Hematopoietic multipotent progenitor cell treated with erythropoietin and hydrocortisone succinate and interleukin-3 and kit ligand, for 4 days (in vitro differentiated cells): ENCODE data around the gene PDE8A.

Experiments
- DNase-seq: peaks from one replicate; pipeline ENCODE4 v3.0.0-alpha.2; 2015

Gene PDE8A

DNA sequence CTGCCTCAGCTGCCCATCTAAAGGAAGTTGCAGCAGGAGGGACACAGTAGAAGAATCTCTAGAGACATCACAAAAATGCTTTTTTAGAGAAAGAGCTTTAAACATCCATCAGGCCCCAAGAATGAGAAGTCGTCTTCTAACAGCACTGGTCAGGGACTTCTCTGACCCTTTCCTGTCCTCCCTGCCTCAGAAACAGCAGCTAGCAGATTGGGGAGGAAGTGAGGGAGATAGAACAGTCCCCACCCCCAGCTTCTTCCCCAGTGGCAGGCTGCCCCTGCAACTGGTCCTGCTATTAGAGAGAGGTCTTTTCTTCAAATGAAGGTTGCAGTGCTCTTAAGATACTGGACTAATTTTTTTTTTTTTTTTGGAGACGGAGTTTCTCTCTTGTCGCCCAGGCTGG lies 55.1 kb downstream of the PDE8A start:
- peak; percentile 25 for DNase-seq

GRCh38 chr15:85037641-85038040 lies 56.0 kb downstream of the PDE8A start:
- DNase-seq, result no peak

DNA sequence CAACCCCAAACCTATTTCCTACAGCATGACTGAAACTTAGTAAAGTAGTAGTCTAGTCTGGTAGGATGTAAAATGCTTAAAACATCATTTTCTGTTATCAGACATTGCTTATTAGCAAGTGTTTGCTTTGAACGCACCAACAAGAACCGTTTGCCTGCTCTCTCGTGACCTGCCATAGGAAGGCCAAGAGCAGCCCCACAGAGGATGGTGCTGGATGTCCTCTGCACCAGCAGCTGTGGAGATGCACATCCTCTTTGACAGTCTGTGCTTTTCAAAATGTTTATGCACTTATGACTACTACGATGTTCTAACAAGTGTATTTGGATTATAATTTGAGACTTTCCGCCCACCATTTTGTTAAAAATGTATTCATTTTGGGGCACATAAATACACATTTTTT lies 59.6 kb downstream of the PDE8A start:
- no peak for DNase-seq

- peak; percentile 73 for DNase-seq
Measured at GRCh38 chr15:85044251-85044853, 62.7 kb downstream of the PDE8A start.

DNA sequence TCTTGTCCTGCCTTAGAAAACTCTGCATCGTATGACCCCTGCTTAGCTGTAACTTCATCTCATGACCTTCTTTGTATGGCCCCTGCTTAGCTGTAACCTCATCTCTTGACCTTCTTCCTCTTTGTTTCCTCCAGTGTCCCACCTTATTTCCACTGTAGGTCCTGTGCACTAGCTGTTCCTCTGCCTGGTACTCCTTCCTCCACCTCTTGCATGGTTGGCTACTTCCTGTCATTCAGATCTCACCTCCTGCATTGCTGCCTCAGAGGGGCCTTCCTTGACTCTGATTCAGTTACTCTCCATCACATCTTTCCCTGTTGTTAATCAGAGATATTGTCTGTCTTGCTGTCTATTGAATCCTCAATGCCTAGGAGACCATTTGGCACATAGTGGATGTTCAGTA lies 63.2 kb downstream of the PDE8A start:
- DNase-seq, result no peak

- no peak for DNase-seq
Measured at GRCh38 chr15:85045615-85046014, 64.0 kb downstream of the PDE8A start.

DNA sequence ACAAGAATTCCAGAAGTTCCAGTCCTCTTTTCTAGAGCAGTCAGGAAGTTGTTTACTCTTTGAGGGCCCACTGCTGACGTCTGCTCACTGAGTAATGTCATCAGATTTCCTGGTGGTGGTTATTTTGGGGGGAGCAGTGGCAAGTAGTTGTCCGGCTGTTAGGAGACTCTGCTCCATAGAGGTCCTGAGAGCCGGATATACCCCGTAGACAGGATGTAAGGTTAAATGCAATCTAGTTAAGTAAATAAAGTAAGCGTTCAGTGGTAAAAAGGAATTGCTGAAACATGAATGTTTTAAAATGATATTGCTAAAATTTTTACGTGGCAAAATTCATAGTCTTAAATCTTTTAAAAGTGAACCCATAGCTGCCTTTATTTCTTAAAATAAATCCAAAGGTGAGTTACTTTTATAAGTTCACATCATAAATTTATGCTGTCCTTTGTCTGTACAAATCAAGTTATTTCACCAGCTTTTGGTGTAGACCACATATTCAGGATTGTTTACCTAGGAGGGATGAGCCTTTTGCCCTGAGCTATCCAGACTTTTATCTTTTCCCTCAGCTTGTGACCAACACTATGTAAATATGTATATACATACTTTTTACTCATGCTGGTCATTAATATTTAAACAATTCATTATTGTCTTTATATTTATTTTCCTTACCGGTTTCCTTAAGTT lies 65.8 kb downstream of the PDE8A start:
- DNase-seq, result peak; percentile 51

DNA sequence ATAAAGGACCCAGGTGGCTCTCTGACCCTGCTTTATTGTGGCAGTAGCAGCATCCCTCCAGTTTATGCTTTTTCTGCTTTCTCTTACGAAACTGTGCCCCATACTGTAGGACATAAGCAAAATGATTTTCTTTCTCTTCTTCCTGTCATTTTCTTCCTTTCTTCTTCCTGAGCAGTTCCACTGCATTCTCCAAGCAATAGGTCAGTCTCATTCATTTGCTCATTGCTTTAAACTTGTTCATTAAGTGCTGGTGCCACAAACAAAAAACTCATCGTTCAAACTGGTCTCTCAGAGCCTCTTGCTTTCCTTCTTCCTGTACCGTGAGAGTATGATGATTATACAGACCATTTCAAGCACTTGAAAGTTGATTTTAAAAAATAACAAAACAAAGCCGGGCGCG lies 66.8 kb downstream of the PDE8A start:
- DNase-seq, result no peak

- DNase-seq, result no peak
Measured at GRCh38 chr15:85049805-85050204, 68.1 kb downstream of the PDE8A start.

GRCh38 chr15:85059734-85060133 lies 78.1 kb downstream of the PDE8A start:
- DNase-seq, result no peak

DNA sequence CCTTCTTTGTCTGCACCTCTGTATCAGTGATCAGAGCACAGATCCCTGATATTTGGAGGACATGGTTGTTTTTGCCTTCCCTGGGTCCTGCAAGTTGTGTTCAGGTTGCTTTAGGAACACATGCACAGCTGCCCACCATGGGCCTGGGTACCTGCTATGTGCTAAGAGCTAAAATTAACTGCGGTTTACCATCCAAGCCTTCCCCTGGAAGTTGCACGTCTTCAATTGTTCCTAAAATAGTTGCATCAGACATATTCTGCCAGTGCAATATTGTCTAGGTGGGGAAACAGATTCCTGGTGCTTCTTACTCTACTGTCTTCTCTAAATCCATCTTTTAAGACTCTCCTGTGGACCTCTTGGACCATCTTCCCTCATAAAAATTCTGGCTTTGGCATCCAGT lies 80.9 kb downstream of the PDE8A start:
- no peak for DNase-seq

DNA sequence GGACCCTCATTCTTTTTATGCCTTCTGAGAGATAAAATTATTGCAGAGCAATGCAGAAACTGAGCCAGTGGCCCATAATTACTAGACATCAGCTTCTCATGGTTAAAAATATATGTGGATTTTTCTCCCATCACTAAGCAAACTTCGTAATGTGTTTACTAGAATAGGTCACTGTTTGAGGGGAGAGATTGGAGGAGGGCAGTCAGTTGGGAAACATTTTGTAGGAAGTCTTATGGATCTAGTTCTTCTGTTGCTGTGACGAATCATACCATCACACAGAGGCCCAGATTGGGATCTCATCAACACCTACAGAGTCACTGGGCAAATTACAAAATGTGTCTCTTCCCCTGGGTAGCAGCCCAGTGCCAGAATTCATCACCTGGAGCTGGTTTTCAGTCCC lies 81.4 kb downstream of the PDE8A start:
- no peak for DNase-seq

DNA sequence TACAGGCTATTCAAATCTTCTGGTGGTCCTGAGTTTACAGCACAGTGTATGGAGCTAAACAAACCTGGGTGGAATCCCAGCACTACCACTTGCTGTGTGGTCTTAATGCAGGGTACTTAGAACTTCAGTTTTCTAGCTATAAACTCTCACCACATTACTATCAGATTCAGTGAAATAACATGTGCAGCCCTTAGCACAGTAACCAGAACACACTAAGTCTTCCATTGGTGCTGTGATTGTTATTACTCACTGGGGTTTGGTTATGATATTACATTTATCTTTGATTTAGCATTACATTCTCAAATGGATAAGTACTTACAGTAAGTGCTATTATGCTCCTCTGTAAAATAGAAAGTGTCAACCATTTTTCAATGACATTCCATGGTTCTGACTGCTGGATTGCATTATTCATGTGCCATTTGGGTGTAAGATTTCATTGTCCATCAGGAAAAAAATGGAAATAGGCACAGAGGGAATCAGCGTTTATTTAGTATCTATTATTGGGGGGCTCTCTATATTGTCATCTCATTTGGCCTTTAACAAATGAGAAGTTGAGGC lies 81.9 kb downstream of the PDE8A start:
- no peak for DNase-seq

- no peak for DNase-seq
Measured at GRCh38 chr15:85064710-85065109, 83.1 kb downstream of the PDE8A start.

DNA sequence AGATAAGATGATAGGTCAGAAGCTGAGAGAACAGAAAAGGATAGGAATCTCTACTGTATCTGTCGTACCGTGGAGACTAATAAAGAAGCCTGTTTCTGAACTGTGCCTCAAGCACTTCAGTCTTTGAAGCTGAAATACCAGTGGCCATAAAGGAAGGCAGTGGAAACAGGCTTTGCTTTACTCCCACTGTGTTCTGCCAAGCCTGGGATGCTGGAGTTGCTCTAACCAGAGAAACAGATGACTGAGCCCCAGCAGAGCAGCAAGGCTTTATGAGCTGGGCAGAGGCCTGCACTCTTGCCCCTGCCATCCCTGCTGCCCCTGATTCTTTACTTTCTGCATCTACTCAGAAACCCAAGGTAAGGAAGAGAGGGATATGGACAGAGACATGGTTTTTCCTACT lies 89.4 kb downstream of the PDE8A start:
- no peak for DNase-seq

GRCh38 chr15:85071504-85071903 lies 89.8 kb downstream of the PDE8A start:
- no peak for DNase-seq

GRCh38 chr15:85072917-85073316 lies 91.3 kb downstream of the PDE8A start:
- no peak for DNase-seq

DNA sequence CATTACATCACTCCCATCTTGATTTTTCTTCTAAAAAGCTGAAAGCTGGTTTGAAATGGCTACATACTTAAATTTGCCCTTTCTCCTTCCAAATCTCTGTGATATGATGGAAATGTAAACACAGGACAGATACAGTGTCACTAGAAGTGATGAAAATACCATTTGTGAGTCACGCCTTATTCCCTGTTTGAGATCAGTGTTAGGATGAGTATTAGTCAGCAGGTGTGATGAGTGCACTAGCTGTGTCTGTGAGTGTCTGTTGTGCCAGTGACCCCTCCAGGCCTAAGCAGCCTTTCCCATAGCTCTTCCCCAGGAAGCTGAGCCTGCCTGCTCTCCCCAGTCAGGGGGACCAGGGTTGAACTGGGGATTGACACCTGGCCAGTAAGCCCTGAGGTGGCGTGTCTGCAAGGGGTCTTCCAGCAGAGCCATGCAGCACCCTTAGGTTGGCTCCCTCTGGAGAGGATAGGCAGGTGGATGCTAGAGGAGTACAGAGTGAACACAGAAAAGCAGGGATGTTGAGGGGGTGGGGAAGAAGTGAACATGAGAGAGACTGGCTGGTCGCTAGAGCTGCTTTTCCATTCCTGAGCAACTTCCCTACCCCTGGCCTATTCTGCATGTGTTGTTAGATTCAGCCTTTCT lies 92.0 kb downstream of the PDE8A start:
- DNase-seq, result no peak

DNA sequence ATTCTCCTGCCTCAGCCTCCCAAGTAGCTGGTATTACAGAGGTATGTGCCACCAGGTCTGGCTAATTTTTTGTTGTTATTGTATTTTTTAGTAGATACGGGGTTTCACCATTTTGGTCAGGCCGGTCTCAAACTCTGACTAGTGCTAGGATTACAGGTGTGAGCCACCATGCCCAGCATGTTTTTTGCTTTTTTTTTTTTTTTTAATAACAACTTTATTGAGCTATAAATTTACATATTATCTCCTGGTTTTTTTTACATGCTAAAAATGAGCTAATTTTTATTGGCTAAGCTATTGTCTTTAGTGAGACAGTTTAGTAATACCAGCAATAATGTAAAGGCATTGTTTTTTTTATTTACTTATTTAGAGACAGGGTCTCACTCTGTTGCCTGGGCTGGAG lies 105.2 kb downstream of the PDE8A start:
- no peak for DNase-seq

DNA sequence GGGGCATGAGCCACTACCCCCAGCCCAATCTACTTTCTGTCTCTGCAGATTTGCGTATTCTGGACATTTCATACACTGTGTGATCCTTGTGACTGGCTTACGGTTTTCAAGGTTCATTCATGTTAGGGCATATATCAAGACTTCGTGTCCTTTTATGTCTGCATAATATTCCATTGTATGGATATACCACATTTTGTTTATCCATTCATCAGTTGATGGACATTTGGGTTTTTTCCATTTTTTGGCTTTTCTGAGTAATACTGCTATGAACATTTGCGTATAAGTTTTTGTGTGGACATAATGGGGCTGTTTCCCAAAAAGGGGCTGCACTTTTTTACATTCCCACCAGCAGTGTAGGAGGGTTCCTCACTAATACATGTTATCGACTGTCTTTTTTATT lies 106.6 kb downstream of the PDE8A start:
- no peak for DNase-seq

DNA sequence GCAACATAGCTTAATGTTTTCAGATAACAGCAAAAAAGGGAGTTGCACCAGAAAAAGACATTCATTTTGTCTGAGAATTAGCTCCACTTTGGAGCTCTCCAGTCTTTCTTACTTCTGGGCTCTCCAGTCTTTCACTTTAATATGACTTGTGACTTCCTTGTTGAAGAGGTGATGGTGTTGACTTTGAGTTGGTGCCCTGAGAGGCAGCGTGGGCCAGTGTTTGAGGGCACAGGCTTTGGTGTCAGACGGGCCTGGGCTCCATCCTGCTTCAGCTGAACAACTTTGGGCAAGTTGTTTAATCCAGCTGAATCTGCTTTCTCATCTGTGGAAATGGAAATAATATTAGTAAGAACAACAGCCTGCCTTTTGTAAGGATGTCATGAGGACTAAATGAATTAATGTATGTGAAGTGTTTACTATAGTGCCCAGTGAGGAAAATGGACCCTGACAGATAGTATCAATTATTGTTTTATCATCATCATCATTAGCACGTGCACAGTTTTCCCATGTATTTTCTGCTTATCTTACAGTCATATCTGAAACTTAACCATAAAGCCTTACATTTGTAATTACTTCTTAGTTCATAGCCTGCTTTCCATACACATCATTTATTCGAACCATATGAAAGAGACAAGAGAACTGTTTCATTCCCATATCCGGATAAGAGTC lies 108.4 kb downstream of the PDE8A start:
- DNase-seq, result no peak

- DNase-seq, result no peak
Measured at GRCh38 chr15:85091990-85092389, 110.3 kb downstream of the PDE8A start.

- DNase-seq, result no peak
Measured at GRCh38 chr15:85094685-85095084, 113.0 kb downstream of the PDE8A start.

DNA sequence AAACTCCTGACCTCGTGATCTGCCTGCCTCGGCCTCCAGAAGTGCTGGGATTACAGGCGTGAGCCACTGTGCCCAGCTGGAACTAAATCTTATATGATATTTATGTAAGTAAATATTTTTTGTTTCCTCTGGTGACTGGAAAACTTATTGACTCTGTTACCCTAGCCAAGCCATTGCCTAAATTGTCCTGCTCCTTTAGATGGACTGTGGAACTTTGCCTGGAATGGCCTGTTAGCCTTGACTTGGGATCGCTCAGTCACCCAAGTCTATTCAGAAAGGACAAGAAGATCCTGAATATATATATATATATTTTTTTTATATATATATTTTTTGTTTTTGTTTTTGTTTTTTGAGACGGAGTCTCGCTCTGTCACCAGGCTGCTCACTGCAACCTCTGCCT lies 113.9 kb downstream of the PDE8A start:
- DNase-seq, result no peak
